Fibroblast of skin of right quadriceps (primary cell): ENCODE results near the gene SUPT4H1.
A peak's percentile ranks its signal among the peaks of the same experiment; 100 is the strongest.
"Not testable (repeated sequence)": the region's sequence is repeated elsewhere in the genome, so short reads cannot be mapped to it uniquely, and the experiment has no call there.

Source experiments
- DNase-seq: peaks from one replicate; pipeline ENCODE4 v3.0.0-alpha.2; 2013

Gene SUPT4H1

GRCh38 chr17:58351831-58352595, at the start of gene SUPT4H1:
Gene SUPT4H1, minus strand, starts transcription at chr17:58352201. Its CDS starts 66 bp downstream, at chr17:58352135.
- DNase-seq = peak; percentile 92

GRCh38 chr17:58401287-58401686, 49.3 kb upstream of the SUPT4H1 start:
- no peak for DNase-seq

GRCh38 chr17:58400826-58401225, 48.8 kb upstream of the SUPT4H1 start:
- DNase-seq = no peak

- DNase-seq = no peak
These were observed 48.0 kb upstream of the SUPT4H1 start for GRCh38 chr17:58399974-58400373.

GRCh38 chr17:58398574-58399266, 46.7 kb upstream of the SUPT4H1 start:
- no peak for DNase-seq

- DNase-seq = not testable (repeated sequence)
These were observed 45.4 kb upstream of the SUPT4H1 start for GRCh38 chr17:58397421-58397820.

- no peak for DNase-seq
These were observed 44.2 kb upstream of the SUPT4H1 start for GRCh38 chr17:58396173-58396572.

- no peak for DNase-seq
These were observed 42.7 kb upstream of the SUPT4H1 start for GRCh38 chr17:58394534-58395223.

- no peak for DNase-seq
These were observed 39.4 kb upstream of the SUPT4H1 start for GRCh38 chr17:58391302-58391984.

GRCh38 chr17:58390884-58391283, 38.9 kb upstream of the SUPT4H1 start:
- DNase-seq = no peak

GRCh38 chr17:58388302-58389190, 36.5 kb upstream of the SUPT4H1 start:
- DNase-seq = no peak

GRCh38 chr17:58387834-58388233, 35.8 kb upstream of the SUPT4H1 start:
- no peak for DNase-seq

GRCh38 chr17:58386708-58387107, 34.7 kb upstream of the SUPT4H1 start:
- no peak for DNase-seq

GRCh38 chr17:58385359-58385899, 33.4 kb upstream of the SUPT4H1 start:
- DNase-seq = no peak

- DNase-seq = no peak
These were observed 32.9 kb upstream of the SUPT4H1 start for GRCh38 chr17:58384897-58385296.

- no peak for DNase-seq
These were observed 32.0 kb upstream of the SUPT4H1 start for GRCh38 chr17:58383892-58384462.

GRCh38 chr17:58382872-58383242, 30.9 kb upstream of the SUPT4H1 start:
- DNase-seq = no peak

GRCh38 chr17:58382108-58382871, 30.3 kb upstream of the SUPT4H1 start:
- DNase-seq = no peak

GRCh38 chr17:58381124-58382035, 29.4 kb upstream of the SUPT4H1 start:
- no peak for DNase-seq
